ENCODE measurements around the gene KLHL34.

The KLHL34 gene

DNA sequence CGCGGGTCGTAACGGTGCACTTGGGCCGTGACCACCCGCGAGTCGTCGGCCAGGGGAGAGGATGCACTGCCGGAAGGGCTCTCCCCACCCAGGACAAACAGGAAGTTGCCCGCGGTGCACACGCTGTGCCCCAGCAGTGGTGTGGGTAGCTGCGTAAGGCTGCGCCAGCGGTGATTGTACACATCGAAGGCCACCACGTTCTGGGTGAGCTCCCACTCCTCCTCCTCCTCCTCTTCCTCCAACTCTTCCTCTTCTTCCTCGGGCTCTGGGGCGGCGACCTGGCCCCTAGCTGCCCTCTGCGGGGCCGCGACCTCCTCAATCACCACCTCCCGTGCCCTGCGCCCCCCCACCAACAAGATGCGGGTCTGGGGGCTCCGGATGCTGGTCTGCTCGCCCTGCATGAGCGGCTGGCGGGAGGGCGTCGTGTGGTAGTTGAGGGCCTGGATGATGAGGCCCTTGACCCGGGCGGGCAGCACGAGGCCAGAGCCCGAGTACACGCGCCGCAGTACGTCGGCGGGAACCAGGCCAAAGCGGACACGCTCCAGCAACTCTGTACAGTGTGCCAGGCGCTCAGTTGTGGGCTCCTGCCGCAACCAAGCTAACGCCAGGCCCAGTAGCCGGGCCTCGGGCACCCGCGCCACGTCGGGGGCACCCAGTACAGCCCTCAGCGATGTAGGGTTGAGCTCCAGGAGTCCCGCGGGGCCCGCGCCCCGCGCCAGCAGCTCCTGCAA lies 1.4 kb downstream of the KLHL34 start:
- DNase-seq (ENCODE audit: low read depth in 2 of 2) = no peak

DNA sequence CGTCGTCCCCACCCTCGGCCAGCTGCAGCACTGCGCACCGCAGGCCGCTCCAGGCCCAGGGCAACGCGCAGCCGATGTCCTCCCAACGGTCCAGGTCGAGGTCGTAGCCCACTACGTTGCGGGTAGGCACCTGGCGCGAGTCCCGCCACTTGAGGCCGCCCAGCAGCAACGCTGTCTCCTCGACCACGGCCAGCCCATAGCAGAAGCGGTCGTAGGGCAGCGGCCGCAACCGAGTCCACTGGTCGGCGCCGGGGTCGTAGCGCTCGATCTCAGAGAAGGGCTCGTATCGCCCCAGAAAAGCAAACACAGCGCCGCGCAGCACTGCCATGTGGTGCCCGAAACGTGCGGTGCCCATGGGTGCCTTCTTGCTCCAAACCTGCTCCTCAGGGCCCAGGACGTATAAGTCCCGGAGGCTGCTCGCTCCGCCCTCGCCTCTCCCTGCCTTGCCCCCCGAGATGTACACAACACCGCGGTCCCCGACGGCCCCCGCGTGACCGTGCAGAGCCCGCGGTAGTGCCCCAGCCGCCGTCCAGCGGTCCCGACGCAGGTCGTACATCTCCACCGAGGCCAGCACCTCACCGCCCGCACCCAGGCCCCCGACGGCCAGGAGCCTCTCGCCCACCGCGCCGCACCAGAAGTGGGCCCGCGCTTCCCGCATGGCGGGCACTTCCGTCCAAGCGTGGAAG lies 2.1 kb downstream of the KLHL34 start:
- DNase-seq (ENCODE audit: low read depth in 2 of 2) = no peak

DNA sequence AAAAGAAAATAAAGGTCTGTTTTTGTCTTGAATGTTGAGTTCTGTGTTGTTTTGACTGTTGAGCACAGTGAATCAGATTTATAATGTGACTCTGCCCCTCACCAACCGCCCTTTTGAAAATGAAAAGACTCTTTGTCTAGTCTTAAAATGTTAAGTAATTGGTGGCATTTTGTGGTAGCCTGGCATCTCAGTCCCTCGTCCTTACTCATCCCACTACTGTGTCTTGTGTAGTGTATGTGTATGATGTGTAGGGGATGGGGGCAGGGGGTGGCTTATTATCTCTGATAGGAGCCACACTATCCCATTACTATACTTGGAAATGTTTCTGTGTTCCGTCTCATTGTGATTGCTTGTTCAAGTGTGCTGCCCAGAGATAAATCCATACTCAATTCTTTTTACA lies 12.2 kb downstream of the KLHL34 start:
- no peak for DNase-seq (ENCODE audit: low read depth in 2 of 2)

DNA sequence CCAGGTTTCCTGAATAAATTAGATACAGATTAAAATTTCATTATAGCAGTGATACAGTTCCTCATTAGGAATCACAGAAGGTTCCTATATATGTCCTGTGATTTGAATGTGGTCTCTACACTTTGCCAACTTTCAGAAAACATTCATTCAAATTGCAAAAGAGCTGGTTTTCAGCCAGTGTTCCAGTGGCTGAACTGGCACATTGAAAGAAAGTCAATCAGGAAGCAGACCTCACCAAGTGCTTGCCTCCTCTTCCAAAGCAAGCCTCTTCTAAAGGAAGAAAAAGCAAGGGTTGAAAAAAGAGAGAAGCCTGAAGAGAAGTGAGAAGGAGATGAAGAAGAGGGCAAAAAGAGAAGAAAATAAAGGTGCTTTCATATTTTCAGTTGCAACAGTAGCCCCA lies 12.7 kb downstream of the KLHL34 start:
- no peak for DNase-seq (ENCODE audit: low read depth in 2 of 2)

DNA sequence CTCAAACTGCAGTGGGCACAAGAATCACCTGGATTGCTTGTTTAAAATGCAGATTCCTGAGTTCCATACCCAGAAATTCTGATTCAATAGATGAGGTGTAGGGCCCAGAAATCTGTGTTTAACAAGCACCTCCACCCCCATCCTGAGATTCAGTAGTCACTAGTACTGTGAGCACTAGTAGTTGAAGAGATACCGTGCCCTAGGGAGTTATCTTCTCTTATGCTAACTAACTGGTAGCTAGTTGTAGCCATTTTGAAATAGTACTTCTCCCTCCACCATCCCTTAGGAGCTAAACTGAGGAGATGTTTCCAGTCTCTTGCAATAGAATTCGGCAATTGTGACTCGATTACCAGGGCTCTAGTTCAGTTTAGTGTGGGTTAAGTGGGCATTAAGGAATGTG lies 18.4 kb downstream of the KLHL34 start:
- DNase-seq (ENCODE audit: low read depth in 2 of 2) = no peak

DNA sequence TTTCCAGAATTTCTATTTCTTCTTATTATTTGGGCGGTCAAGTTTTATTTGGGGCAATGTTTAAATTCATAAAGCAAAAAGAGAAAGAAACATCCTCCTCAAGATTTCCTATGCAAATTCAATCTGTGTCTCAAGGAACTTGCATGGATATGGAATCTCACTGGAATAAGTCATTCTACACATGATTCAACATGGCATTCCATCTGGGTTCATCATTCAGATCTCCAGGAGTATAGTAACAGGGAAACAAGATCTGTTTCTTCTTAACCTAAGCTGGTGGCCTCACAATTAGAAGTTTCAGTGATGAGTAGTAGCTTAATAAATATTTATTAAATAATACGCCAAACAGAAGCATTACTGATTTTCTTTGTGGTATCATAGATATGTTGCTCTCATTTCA lies 19.8 kb downstream of the KLHL34 start:
- no peak for DNase-seq (ENCODE audit: low read depth in 2 of 2)

DNA sequence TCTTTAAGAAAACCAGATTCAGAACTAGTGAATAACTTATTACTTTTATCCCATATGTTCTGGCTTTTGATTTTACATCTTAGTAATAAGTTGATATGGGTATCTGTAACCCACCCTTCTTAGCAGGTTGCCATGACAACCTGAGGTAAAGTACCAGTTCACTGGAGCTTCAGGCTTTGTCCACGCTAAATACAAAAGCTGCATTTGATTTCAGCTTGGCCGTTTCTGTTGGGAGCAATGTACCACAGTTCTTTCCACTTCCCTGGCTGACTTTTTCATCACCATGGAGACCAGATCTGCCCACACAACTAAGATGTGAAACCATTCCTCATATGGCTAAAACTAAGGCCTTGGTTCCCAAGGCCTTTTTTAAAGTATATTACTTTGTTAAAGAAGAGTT lies 26.1 kb downstream of the KLHL34 start:
- DNase-seq (ENCODE audit: low read depth in 2 of 2) = no peak

DNA sequence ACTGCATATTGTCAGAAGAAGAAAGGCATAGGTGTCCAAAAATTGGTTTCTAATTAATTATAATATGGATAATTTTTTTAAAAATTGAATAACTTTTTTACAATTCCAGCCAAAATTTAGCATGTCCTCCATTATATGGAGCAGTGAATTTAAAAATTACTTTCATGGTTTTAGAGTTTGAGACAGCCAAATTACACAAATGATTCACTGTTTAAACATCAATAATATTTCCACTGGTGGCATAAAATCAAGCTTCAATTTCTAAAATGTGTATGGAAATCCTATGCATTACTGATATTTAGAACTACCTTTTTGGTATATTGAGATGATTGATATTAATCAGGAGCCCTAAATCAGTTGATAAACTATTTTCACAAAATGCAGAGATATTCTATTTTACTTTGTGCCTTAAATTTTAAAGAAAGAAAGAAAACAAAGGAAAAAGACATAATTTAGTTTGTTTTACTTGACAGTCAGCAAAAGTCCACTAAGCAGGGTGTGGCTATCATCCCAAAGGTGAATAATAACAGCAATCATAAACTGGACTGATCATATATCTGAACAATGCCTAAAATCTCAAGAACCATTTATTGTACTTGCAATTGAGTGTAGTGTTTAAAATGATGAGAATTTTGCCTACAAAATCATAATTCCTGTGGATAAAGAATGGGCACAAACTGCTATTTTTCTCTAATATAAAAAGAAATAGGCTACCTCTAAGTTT lies 34.2 kb downstream of the KLHL34 start:
- DNase-seq (ENCODE audit: low read depth in 2 of 2) = no peak

DNA sequence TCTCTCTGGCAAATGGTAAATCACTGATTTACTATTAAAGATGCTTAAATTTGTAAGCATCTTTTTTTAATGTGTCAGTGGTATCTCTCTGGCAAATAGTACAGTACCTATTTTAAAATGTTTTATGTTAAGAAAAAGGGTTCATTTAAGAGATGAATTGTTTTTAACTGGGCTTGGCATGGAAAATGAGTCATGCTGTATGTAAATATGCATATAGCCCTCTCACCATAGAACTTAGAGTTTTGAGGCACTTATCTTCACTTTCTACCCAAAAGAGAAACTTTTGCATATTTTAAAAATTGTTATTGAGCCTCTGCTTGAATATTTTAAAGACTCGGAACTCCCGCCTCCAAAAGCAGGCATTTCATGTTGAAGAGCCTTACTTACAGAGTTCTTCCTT lies 37.9 kb downstream of the KLHL34 start:
- DNase-seq (ENCODE audit: low read depth in 2 of 2) = no peak

DNA sequence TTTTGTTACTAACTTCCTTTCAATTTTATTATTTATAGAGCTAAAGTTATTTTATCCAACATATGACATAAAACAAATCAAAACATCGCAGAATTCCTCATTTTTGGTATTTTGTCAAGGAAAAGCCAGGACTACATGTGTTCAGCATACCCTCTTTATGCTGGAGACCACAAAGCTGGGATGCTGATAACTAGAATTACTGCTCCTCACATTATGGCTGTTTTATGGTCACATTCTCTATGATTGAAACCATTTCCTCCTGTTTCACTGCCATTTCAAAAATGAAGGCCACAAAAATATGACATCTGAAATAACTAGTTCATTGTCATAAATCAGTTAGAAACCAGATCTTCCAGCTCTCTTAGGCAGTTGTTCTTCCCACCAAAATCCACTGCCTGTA lies 41.7 kb downstream of the KLHL34 start:
- DNase-seq (ENCODE audit: low read depth in 2 of 2) = no peak

DNA sequence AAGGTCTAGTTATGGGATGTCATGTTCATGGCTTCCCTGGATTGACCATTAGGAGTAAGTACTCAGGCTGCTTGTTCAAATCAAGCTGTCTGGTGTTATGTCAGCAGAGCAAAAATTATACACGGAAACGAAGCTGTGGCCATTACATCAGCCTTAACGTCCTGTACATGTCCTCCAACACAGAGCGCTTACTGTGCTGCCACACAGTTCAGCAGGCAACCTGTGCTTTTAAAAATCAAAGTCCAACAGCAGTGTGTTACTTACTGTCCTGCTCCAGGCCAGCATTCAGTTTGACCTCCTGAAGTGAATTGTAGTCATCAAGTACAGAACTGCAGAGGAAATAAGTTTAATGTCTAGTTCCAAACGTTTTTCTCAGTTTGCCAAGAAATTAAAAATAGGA lies 46.0 kb downstream of the KLHL34 start:
- no peak for DNase-seq (ENCODE audit: low read depth in 2 of 2)

DNA sequence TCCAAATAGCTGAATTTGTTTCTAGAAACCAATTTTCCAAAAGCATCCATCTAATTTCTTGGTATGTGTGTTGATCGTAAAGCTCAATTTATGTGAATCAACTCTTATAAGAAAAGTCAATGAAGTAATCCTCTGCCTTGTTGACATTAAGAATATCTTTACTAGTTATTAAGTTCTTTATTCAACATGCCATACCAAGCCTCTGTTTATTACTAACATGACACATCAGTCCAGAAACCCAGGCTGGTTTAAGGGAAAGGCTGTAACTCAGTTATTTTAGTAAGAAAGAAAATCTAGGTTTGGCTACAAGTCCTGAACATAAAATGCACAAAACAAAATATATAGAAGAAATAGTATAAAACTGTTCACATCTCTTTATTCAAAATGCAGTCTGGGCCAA lies 48.0 kb downstream of the KLHL34 start:
- no peak for DNase-seq (ENCODE audit: low read depth in 2 of 2)

DNA sequence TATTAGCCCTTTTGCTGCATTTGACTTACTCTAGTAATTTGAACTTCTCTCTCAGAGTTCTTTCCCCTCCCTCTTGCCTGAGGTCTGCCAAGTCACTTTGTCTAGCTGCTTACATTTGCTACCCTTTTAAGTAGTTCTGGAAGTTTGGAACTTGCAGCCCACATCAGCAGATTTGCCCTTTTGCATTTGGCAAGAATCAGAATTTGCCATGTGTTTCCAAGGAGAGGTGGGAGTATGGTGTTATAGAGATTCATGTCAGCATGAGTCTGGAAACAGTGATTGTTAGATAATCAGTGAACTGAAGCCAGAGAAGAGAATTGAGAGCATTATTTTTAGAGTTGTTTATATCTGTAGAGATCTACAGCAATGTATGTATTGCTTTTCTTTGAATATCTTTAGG lies 52.1 kb downstream of the KLHL34 start:
- no peak for DNase-seq (ENCODE audit: low read depth in 2 of 2)
